Measurements from ENCODE around the gene CFAP57.

The CFAP57 gene

GRCh38 chr1:43272576-43273571 is 100.7 kb downstream of the CFAP57 start:
- Histone ChIP-seq H3K4me3 (no peak overlapping the region), H3K27ac (peak overlapping the region in 5 of 21 experiments; percentile 12 to 57 (median 42))

- Histone ChIP-seq H3K27ac (peak overlapping the region in 4 of 21 experiments; percentile 3 to 51 (median 44)), H3K4me3 (no peak overlapping the region)
These were observed 101.6 kb downstream of the CFAP57 start for GRCh38 chr1:43273708-43274107.

- Histone ChIP-seq H3K27ac (peak overlapping the region in 6 of 21 experiments; percentile 0 to 51 (median 43)), H3K4me3 (no peak overlapping the region)
These were observed 102.1 kb downstream of the CFAP57 start for GRCh38 chr1:43274125-43274803.

- H3K27ac ChIP-seq: peak overlapping the region in 6 of 21 experiments; percentile 0 to 51 (median 43)
- no peak overlapping the region for H3K4me3 ChIP-seq
These were observed 102.7 kb downstream of the CFAP57 start for GRCh38 chr1:43274804-43275180.

- Histone ChIP-seq H3K27ac (no peak overlapping the region), H3K4me3 (no peak overlapping the region)
These were observed 103.9 kb downstream of the CFAP57 start for GRCh38 chr1:43275826-43276620.

GRCh38 chr1:43276673-43277072 is 104.5 kb downstream of the CFAP57 start:
- Histone ChIP-seq H3K27ac (no peak overlapping the region), H3K4me3 (no peak overlapping the region)

- no peak overlapping the region for H3K4me3 ChIP-seq
- H3K27ac ChIP-seq: no peak overlapping the region
These were observed 105.2 kb downstream of the CFAP57 start for GRCh38 chr1:43277116-43277876.

GRCh38 chr1:43279161-43279560 is 107.0 kb downstream of the CFAP57 start:
- H3K27ac ChIP-seq: no peak overlapping the region
- no peak overlapping the region for H3K4me3 ChIP-seq

- no peak overlapping the region for H3K4me3 ChIP-seq
- no peak overlapping the region for H3K27ac ChIP-seq
These were observed 107.5 kb downstream of the CFAP57 start for GRCh38 chr1:43279666-43280065.

- Histone ChIP-seq H3K4me3 (no peak overlapping the region), H3K27ac (no peak overlapping the region)
These were observed 108.6 kb downstream of the CFAP57 start for GRCh38 chr1:43280692-43281091.

GRCh38 chr1:43282220-43283195 is 110.4 kb downstream of the CFAP57 start:
- H3K4me3 ChIP-seq: no peak overlapping the region
- no peak overlapping the region for H3K27ac ChIP-seq

- H3K27ac ChIP-seq: peak overlapping the region in 4 of 21 experiments; percentile 29 to 64 (median 62)
- H3K4me3 ChIP-seq: no peak overlapping the region
These were observed 111.9 kb downstream of the CFAP57 start for GRCh38 chr1:43284065-43284464.

GRCh38 chr1:43284546-43285110 is 112.5 kb downstream of the CFAP57 start:
- peak overlapping the region in 6 of 7 experiments; percentile 2 to 39 (median 30) for H3K4me3 ChIP-seq
- H3K27ac ChIP-seq: peak overlapping the region in 9 of 21 experiments; percentile 6 to 68 (median 48)

- H3K4me3 ChIP-seq: peak within 1 kb of the TSS in 6 of 7 experiments; percentile 2 to 39 (median 30)
- H3K27ac ChIP-seq: peak within 1 kb of the TSS in 10 of 21 experiments; percentile 6 to 68 (median 47)
These were observed 113.3 kb downstream of the CFAP57 start, which contains the start of gene C1orf210 for GRCh38 chr1:43285269-43285990. TSS of gene C1orf210 (minus strand) at chr1:43285581. CDS start at chr1:43283270, 2,311 bp downstream.

GRCh38 chr1:43286115-43286514 is 114.0 kb downstream of the CFAP57 start:
- Histone ChIP-seq H3K27ac (peak overlapping the region in 3 of 21 experiments; percentile 18 to 48 (median 21)), H3K4me3 (no peak overlapping the region)

GRCh38 chr1:43286533-43286932 is 114.4 kb downstream of the CFAP57 start:
- Histone ChIP-seq H3K27ac (no peak overlapping the region), H3K4me3 (no peak overlapping the region)
